Measurements from ENCODE around the gene KCNA10. TPM values are rescaled to one million over a fixed set of nuclear protein-coding genes. Genes with fewer than 3 reads are reported as not detected.

KCNA10 gene
- total and polyA plus RNA-seq, 8 donors: not detected

DNA sequence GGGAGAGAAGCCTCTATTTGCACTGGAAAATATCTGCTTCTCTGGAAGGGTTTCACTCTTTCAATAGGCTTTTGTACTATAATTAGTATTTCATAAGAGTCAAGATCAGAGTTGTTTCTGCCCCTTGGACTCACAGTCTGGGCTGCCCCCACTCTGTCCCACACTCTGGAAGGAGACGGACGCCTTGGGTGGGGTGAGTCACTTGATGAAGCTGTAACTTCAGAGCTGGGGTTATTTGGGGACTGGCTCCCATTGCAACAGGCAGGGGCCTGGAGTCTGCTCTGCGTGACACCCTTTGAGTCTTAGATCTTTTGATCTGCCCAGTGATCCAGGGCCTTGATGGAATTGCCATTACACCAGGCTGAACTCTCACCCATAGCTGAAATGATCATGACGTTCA lies 4.0 kb upstream of the KCNA10 start:
- Histone ChIP-seq H3K4me3 (no peak overlapping the region), H3K9me3 (no peaks in the 10 kb centered on the region), H3K4me1 (no peaks in the 10 kb centered on the region), H3K27ac (no peak overlapping the region), H3K36me3 (no peaks in the 10 kb centered on the region), H3K27me3 (peaks cover 0 to 4% (median 0%) of the 10 kb centered on the region in 4 donors)
- intact Hi-C loops (cut with DNase I): no loop called here
- TF ChIP-seq, protein P1, sequence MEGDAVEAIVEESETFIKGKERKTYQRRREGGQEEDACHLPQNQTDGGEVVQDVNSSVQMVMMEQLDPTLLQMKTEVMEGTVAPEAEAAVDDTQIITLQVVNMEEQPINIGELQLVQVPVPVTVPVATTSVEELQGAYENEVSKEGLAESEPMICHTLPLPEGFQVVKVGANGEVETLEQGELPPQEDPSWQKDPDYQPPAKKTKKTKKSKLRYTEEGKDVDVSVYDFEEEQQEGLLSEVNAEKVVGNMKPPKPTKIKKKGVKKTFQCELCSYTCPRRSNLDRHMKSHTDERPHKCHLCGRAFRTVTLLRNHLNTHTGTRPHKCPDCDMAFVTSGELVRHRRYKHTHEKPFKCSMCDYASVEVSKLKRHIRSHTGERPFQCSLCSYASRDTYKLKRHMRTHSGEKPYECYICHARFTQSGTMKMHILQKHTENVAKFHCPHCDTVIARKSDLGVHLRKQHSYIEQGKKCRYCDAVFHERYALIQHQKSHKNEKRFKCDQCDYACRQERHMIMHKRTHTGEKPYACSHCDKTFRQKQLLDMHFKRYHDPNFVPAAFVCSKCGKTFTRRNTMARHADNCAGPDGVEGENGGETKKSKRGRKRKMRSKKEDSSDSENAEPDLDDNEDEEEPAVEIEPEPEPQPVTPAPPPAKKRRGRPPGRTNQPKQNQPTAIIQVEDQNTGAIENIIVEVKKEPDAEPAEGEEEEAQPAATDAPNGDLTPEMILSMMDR (IDR thresholded peaks at IDR 0.05): no peak
- DNase-seq (no peak), FAIRE-seq (no peak), ATAC-seq (no peak)
- WGBS, 2 donors: 47 to 60% methylated on average over 4 of the region's 4 CpGs

DNA sequence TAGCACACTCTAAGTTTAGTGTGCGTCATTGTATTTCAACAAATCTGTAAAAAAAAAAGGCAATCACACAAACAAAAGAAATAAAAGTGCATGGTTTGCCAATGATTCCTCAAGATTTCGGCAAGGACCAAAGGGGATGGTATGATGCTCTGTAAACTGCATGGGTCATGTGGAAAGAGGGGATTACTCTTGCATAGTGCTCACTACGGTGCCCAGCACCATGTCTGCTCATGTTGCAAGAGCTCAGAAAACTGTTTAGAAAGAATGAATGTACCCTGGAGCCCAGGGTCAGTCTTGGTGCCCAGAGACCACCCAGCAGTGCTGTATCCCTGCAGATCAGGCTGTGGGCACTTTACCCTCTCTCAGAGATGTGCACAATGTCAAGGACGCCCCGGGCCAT lies 3.6 kb upstream of the KCNA10 start:
- FAIRE-seq (no peak), DNase-seq (no peak), ATAC-seq (no peak)
- TF ChIP-seq, protein P1 (IDR thresholded peaks at IDR 0.05): no peak
- WGBS, 2 donors: 44 to 56% methylated on average over 5 of the region's 5 CpGs
- no peak overlapping the region for H3K27ac ChIP-seq
- H3K36me3 ChIP-seq: no peaks in the 10 kb centered on the region
- no peaks in the 10 kb centered on the region for H3K9me3 ChIP-seq
- no peaks in the 10 kb centered on the region for H3K4me1 ChIP-seq
- H3K4me3 ChIP-seq: no peak overlapping the region
- H3K27me3 ChIP-seq: peaks cover 0 to 4% (median 0%) of the 10 kb centered on the region in 4 donors
- intact Hi-C loops (cut with DNase I): no loop called here

DNA sequence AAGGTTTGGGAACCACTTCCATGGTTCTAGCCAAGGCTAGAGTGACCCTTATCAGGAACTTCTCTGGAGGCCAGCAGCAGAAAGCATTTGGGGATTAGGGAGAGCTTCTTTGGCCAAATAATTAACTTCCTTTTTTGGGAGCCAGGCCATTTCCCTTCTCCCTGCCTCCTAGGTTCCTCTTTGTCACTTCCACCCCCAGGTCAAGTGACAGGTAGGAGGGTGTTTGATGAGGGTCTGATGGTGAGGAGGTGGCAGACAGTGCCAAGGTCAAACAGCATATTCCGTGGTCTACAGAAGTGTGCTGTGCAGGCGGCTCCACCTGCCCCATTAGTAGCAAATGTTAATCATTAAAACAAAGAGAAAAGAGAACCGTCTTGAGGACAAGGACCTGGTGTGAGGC lies 1.9 kb upstream of the KCNA10 start:
- Histone ChIP-seq H3K27me3 (peaks cover 0 to under 1% (median 0%) of the 10 kb centered on the region in 4 donors), H3K36me3 (no peaks in the 10 kb centered on the region), H3K4me3 (no peak overlapping the region), H3K27ac (no peak overlapping the region), H3K4me1 (no peaks in the 10 kb centered on the region), H3K9me3 (no peaks in the 10 kb centered on the region)
- no peak for ATAC-seq
- intact Hi-C loops (cut with DNase I): no loop called here
- DNase-seq: no peak
- TF ChIP-seq, protein P1 (IDR thresholded peaks at IDR 0.05): no peak
- FAIRE-seq: no peak
- 28 to 29% methylated on average over 3 of the region's 3 CpGs for WGBS, 2 donors

- H3K9me3 ChIP-seq: no peaks in the 10 kb centered on the region
- no peak overlapping the region for H3K27ac ChIP-seq
- WGBS, 2 donors: 64 to 67% methylated on average over 5 of the region's 5 CpGs
- FAIRE-seq: no peak
- H3K4me1 ChIP-seq: no peaks in the 10 kb centered on the region
- no peak for DNase-seq
- ATAC-seq: no peak
- TF ChIP-seq, protein P1 (IDR thresholded peaks at IDR 0.05): no peak
- no peak overlapping the region for H3K4me3 ChIP-seq
- intact Hi-C loops (cut with DNase I): no loop called here
- H3K36me3 ChIP-seq: no peaks in the 10 kb centered on the region
- H3K27me3 ChIP-seq: no peaks in the 10 kb centered on the region
These were observed 3.1 kb downstream of the KCNA10 start for GRCh38 chr1:110515891-110516290.

GRCh38 chr1:110515041-110515440 lies 3.9 kb downstream of the KCNA10 start:
- TF ChIP-seq, protein P1 (IDR thresholded peaks at IDR 0.05): no peak
- Histone ChIP-seq H3K4me1 (no peaks in the 10 kb centered on the region), H3K27ac (no peak overlapping the region), H3K9me3 (no peaks in the 10 kb centered on the region), H3K27me3 (no peaks in the 10 kb centered on the region), H3K36me3 (no peaks in the 10 kb centered on the region), H3K4me3 (no peak overlapping the region)
- DNase-seq (no peak), FAIRE-seq (no peak), ATAC-seq (no peak)
- intact Hi-C loops (cut with DNase I): no loop called here
